Activated CD8-positive, alpha-beta memory T cell treated with anti-CD3 and anti-CD28 coated beads for 36 hours (primary cell): ENCODE measurements around the gene ZNF883. TPM values are rescaled to one million over a fixed set of nuclear protein-coding genes. Genes with fewer than 3 reads are reported as not detected.
"Not testable (repeated sequence)": the region's sequence is repeated elsewhere in the genome, so short reads cannot be mapped to it uniquely, and the experiment has no call there.

Experiments used
- CTCF ChIA-PET: fragments of 350-600 bp; sonication (Branson Sonifier 250); formaldehyde crosslinking; loops from one replicate; lab custom pipeline; 2021; ENCODE audit warnings: antibody characterized with exemption; lab: Charles Lee
- POLR2A ChIA-PET: fragments of 350-600 bp; sonication (Branson Sonifier 250); formaldehyde crosslinking; loops from one replicate; lab custom pipeline; 2021; ENCODE audit warnings: antibody characterized with exemption; lab: Charles Lee
- total RNA-seq, 2 experiments: library from RNA; stranded (reverse); gene quantifications; one replicate each; pipeline ENCODE4 v1.2.3, GENCODE V29; 2021

ZNF883 gene
- total RNA-seq, result 1 to 10 TPM in 1 of 2 experiments, under 1 TPM in 1; 0.99 to 1.0 TPM

DNA sequence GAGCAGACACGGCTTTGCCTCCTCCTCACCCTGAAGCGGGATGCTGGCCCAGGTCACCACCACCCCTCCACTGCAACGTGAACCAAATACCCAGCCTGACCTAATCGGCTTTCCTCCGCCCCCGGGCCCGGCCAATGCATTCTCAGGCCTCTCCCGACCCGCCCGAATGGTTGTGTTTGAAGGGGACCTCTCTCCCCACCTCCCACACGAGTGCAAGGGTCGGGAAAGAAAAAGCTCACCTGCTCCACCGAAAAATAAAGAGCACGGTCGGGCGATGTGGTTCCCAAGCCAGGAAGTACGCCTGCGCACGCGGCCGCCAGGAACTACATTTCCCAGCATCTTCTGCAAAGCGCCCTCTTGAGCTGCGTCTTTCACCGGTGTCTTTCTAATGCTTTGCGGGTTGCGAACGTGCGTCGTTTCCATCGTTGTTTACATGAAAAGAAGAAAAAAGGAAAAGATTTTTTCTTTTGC is at the start of gene ZNF883:
Gene ZNF883, minus strand, starts transcription at position 282 of the 471 bp plus-strand sequence.
- ChIA-PET CTCF (no interaction called here), POLR2A (no interaction called here)

DNA sequence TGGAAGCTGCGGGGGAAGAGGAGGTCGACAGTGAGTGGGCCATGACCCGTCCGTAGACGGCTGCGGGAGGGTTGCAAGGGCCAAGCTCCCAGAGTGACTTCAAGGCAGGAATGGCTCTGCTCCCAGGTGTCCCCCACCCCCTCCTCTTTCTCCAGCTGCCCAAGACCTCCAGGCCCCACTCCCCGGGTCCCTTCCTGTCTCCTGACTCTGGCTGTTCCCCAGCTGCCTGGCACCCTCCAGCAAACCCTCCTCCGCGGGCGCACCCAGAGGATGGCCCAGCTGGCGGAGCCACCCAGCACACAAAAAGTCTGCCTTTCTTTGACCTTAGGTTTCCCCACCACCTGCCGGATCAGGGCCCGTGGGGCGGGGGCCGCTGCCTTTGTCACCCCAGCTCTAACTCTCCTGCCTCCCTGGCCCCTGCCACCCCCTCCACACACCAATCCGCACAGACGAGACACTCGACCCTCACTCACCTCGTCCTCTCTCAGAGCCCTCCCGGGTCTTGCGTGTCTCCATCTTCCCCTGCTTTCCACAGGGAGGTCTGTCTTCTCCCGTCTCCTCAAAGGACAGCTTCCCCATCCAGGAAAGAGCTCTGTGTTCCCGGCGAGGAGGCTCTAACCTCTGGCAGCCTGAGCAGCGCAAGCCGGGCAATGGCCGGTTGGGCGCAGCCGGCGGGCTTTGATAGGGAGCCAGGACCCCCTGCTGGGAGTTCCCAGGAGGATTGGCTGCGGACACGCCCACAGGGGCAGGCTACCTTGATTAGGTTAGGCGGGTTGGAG is 49.3 kb upstream of the ZNF883 start:
- POLR2A ChIA-PET, CTCF ChIA-PET: not testable (repeated sequence)

DNA sequence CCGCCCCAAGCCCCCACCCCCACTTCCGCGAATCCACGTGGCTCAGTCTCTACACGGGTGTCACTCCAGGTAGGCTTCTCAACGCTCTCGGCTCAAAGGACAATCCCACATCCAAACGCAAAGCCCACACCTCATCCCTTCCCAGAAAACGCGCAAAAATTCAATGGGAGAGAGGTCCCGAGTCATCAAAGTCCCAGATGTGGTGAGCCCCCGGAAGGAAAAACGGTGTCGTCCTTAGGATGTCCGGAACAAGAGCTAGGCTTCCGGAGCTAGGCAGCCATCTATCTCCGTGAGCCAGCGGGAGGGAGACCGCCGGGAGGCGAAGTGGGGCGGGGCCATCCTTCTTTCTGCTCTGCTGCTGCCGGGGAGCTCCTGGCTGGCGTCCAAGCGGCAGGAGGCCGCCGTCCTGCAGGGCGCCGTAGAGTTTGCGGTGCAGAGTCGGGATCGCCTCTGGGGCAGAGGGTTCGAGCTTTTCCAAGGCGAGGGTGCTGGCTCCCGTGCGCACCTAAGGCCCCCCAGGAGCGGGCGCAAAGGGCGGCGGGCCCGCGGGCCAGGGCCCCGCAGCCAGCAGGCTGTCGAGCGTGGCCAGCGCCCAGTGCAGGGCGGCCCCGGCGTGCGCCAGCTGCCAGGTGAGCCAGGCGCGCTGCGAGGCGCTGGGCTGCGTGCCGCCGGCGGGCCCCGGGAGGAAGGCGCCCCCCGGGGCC is 47.7 kb upstream of the ZNF883 start:
- CTCF ChIA-PET, POLR2A ChIA-PET: not testable (repeated sequence)

DNA sequence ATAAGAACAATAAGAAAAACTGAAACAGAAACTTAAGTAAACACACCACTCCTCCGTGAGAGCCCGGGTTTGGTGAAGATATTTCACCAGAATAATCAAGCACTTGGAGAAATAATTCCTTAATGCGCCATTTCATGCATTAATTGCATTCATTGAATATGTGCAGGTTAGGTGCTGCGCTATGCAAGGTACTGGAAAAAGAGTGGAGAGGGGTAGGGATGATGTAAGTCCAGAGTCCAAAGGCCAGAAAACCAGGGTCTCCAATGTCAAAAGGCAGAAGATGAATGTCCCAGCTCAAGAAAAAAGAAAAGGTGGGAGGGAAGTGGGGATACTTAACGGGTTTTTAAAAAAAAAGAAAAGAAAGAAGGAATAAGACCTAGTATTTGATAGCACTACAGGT is 45.2 kb upstream of the ZNF883 start:
- POLR2A ChIA-PET, result no interaction called here
- CTCF ChIA-PET, result interaction anchor here (0.6 kb wide), 1 partner anchor 213 kb away, joined by 4 read pairs; no protein-coding TSS in a partner anchor

DNA sequence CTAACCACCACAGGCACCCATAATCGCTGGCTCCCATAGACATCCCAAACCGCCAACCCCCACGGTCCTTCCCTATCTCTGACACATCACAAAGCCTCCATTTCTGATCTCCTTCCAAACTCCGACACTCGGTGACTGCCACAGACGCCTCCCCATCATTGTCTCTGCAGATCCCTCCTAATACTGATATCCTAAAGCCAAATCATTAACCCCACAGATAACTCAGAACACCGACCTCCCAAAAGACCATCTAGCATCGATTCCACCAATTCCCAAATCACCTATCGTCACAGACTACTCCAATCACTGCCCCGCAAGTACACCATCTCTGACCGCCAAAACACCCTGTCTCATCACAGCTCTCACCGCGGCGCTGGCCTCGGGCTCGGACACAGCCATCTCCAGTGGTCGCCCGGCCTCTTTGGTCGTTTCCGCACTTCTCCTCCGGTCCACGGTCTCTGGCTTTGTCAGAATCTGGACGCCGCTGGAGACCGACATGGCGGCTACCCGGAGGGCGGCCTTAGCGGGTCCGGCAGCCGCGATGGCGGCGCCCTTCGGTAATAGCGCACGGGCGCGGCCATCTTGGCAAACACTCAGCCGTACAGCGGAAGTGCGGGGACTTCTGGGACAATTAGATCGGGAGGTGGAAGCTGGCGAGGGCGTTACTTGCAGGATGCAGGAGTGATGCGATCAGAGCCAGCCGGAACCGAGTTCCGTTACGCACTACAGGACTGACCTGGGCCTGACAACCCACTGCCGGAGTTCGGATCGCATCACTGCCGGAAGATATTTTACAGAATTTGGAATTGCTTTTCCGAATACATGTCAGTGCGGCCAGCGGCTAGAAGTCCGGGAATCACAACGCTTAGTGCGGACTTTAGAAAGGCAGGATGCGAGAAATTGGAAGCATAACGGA is 44.5 kb upstream of the ZNF883 start, which contains the start of gene ZFP37:
Gene ZFP37, minus strand, starts transcription at position 534 of the 916 bp plus-strand sequence. Its CDS starts 36 bp downstream, at position 498.
- ChIA-PET CTCF (no interaction called here), POLR2A (no interaction called here)

DNA sequence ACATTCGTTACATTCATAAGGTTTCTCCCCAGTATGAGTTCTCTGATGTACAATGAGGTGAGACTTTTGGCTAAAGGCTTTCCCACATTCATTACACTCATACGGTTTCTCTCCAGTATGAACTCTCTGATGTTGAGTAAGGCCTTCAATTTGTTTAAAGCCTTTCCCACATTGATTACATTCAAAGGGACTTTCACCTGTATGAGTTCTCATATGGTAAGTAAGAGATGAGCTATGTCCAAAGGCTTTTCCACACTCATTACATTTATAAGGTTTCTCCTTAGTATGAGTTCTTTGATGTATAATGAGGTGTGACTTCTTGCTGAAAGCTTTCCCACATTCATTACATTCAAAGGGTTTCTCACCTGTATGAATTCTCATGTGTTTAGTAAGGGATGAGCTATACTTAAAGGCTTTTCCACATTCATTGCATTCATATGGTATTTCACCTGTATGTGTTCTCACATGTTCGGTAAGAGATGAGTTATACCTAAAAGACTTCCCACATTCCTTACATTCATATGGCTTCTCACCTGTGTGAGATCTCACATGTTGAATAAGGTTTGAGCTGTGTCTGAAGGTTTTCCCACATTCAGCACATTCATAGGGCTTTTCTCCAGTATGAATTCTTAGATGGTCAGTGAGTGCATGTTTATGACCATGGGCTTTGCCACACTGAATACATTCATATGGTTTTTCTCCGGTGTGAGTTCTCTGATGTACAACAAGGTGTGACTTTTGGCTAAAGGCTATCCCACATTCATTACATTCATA is 31.1 kb upstream of the ZNF883 start:
- CTCF ChIA-PET, result no interaction called here
- POLR2A ChIA-PET, result no interaction called here

DNA sequence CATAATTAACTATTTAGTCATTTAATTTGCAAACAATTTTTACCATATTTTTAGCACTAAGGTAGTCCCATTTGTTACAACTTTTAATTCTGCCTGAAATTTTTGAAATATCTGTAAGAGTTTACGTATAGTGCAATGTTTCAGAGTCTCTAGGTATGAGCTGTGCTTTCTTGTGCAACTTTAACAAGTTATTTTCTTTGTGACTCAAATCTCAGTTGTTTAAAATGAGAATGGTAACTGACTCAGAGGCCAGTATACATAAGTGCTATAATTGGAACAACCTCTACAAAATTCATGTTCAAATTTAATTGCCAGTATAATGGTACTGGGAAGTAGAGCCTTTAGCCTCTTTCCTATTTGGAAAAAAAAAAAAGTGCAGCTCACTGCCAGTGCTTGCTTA is 14.2 kb upstream of the ZNF883 start:
- CTCF ChIA-PET, result no interaction called here
- POLR2A ChIA-PET, result no interaction called here

DNA sequence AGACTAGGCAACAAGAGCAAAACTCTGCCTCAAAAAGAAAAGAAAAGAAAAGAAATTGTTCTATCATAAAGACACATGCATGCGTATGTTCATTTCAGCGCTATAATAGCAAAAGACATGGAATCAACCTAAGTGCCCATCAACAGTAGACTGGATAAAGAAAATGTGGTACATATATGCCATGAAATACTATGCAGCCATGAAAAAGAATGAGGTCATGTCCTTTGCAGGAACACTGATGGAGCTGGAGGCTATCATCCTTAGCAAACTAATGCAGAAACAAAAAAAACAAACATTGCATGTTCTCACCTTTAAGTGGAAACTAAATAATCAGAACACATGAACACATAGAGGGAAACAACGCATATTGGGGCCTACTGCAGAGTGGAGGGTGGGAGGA is 6.3 kb upstream of the ZNF883 start:
- ChIA-PET POLR2A (no interaction called here), CTCF (interaction anchor here (1.2 kb wide), 1 partner anchor 9 kb away, joined by 3 read pairs; no protein-coding TSS in a partner anchor)

DNA sequence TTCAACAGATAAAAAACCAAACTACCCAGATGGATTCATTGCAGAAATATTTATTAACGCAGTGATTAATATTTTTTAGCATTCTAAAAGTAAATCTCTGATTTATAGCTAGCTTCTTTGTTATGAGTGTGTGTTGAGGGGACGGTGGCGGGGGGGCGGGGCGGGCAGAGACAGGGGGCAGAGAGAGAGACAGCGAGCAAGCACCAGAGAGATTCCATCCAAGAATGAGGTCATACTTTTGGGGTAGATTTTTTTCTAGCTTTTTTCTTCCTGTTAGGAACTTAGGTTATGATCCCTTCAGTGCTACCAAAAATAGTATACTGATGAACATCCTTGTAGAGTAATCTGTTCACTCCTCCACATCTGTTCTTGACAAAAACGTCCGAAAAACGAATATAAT is 500 bp upstream of the ZNF883 start:
- ChIA-PET CTCF (no interaction called here), POLR2A (no interaction called here)

DNA sequence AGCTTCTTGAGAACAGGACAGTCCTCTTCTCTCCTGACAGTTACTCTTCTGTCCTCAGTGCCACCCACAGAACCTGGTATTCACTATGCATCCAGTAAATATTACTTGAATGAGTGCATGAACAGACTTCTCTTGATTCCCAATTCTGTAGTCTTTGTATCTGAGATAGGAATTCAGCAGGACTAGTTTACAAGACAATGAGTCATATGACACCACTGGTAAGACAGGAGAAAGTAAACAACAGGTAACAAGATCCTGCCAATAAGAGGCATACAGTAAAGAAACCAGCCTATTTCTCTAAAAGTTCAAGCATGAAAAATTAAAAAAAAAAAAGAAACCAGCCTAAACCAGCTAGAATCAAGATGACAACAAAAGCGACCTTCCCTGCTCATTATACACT is 6.2 kb downstream of the ZNF883 start:
- POLR2A ChIA-PET, result no interaction called here
- CTCF ChIA-PET, result no interaction called here

DNA sequence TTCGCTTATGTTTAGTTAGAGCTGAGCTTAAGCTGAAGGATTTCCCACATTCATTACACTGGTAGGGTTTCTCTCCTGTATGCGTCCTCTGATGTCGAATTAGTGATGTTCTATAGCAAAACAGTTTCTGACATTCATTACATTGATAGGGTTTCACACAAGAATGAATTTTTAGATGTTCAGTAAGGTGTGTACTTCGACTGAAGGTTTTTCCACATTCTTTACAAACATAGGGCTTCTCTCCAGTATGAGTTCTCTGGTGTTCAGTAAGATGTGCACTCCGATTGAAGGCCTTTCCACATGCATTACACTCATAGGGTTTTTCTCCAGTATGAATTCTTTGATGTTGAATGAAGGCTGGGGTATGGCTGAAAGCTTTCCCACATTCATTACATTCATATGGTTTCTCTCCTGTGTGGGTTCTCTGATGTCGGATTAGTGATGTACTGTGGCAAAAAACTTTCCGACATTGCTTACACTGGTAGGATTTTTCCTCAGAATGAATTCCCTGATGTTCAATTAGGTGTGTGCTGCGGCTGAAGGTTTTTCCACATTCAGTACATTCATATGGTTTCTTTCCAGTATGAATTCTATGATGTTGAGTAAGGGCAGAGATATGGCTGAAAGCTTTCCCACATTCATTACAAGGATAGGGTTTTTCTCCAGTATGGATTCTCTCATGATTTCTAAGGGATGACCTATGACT is 14.6 kb downstream of the ZNF883 start:
- ChIA-PET CTCF (no interaction called here), POLR2A (no interaction called here)

DNA sequence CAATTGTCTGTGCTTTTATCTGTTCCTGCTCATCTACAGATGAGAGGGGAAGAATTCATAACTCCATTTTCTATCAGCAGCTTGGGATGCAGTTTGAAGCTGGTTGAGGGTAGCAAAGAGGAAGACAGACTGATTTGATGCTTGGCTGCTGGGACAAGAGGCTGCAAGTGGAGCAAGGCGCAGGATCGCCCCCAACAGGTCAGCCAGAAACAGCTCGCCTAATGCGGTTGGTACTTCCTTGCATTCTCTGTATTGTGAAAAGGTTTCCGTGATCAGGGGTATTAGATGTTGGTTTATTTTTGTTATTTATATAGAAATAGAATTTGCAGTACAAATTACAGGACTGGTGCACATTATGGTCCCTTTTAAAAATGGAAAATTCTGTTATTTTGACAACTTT is 40.6 kb downstream of the ZNF883 start:
- CTCF ChIA-PET, result no interaction called here
- POLR2A ChIA-PET, result no interaction called here

DNA sequence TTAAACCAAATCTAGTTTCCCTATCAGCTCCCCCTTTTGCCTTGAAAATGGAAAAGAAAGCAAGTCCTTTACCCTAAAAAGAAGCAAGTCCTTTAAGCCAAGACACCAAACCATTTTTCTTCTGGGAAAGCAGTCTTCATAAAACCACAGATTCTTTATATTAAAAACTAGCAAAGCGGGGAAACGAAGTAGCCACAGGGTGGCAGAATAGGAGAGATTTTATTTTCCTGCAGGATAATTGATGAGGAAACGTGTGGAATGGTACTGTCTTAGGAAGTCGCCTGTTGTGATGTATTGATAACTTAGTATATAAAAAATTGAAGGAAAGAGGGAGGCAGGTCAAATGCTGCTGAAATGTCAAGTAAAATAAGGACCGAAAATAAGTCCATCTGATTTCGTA is 41.1 kb downstream of the ZNF883 start:
- POLR2A ChIA-PET, result no interaction called here
- CTCF ChIA-PET, result no interaction called here

DNA sequence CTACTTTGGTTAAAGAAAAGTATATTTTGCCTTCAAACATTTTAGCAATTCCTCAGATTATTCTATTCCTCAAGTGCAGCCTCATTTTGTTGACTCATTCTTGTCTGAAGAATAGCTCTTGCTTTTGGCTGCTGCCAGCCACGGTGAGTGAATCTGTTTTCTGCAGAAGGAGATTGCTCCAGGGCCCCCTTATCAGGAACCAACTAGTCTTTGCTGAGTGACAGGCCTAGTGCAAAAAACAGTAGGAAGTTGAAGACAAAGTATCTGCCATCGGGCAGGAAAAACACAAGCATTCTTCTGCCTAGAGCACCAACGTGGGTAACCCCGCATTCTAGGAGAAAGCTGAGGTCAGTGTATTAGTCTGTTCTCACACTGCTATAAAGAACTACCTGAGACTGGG is 42.3 kb downstream of the ZNF883 start:
- ChIA-PET CTCF (no interaction called here), POLR2A (no interaction called here)

DNA sequence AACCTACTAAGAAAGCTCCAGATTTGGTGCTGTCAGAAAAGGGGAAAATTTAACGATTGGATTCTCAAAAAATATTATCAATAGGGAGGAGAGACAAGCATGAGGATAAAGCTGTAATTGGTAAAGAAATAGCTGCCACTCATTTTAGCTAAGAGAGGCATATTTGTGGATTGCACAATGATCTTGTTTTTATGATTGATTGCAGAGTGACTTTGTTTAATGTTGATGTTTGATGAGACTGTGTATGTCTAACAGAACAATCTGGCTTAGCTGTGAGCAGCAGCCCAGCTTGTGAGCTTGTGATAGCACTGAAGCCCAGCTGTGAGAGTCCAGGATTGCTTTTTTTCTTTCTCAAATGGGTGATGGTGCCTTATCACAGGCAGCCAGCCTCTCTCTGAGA is 56.4 kb downstream of the ZNF883 start:
- ChIA-PET CTCF (no interaction called here), POLR2A (no interaction called here)

DNA sequence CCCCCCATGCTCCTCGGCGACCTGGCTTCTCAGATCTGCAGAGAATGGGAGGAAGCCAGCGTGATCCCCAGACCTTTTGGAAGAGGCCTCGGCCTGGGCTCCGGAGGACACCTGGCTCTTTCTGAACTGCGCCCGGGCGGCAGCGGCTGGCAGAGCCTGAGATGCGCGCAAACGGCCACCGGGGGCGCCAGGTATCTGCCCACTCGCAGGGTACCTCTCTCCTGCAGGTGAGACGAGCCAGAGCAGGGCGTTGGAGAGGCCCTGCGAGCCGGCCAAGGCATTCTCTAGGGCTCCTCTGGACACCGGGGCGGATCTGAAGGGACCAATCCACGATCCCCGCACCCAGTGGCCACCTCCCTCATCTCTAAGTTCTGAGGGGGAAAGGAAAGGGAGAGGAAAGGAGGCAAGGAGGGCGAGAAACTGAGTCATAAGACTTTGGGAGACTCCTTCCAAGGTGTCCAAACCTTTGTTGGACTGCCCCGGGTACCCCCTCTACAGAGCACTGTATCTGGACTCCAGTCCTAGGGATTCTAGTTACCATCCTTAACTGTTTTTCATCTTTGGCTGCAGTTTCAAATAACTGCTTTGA is 66.3 kb downstream of the ZNF883 start:
- ChIA-PET POLR2A (no interaction called here), CTCF (no interaction called here)

DNA sequence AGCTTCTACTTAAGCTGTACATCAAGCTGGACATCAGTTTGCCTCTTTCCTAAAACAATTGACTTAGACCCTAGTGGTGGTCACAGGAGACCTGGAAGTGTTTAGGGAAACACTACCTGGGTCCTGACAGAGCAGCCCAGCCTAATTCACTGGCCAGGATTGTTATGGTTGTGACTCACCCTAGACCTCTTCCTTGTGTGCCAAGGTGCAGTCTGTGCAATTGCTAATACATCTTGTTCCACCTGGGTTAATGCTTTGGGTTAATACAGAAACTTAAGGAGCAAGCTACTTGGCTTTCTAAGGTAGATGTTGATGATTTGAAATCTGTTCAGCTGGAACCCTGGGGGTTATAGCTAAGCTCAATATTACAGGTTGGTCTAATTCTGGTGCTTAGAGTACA is 72.6 kb downstream of the ZNF883 start:
- POLR2A ChIA-PET, result no interaction called here
- CTCF ChIA-PET, result no interaction called here

DNA sequence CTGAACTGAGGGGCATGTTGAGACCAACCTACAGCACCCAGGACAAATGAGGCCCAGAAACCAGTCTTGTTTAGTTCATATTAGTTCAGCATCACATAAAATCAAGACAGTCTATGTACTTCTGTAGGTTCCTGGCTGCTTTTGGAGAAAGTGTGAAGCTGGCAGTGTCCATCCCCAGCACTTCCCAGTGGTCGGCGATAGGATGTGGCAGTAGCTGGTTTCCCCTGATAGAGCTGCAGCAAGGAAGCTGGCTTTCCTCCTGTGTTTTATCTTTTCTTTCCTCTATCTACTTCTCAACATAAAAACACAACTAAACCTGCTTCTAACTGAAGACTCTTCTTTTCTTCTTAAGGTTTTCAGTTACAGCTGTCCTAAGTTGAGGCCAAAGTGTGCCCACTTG is 78.3 kb downstream of the ZNF883 start:
- ChIA-PET POLR2A (no interaction called here), CTCF (interaction anchor here (0.8 kb wide), 1 partner anchor 179 kb away, joined by 3 read pairs; no protein-coding TSS in a partner anchor)
